ENCODE results near the gene CHRNA4. TPM values are rescaled to one million over a fixed set of nuclear protein-coding genes. Genes with fewer than 3 reads are reported as not detected.

CHRNA4 gene
- total RNA-seq, 1 donor from 2014 or later: not detected

GRCh38 chr20:63355781-63356295, 5.3 kb downstream of the CHRNA4 start:
- Mint-ChIP-seq H3K4me1 (ENCODE audit: unreplicated experiment) (no peaks in the 10 kb centered on the region), H3K36me3 (ENCODE audit: unreplicated experiment) (no peaks in the 10 kb centered on the region), H3K27ac (ENCODE audit: unreplicated experiment) (no peak overlapping the region), H3K9me3 (ENCODE audit: unreplicated experiment) (no peaks in the 10 kb centered on the region), H3K4me3 (ENCODE audit: unreplicated experiment) (no peak overlapping the region), H3K27me3 (ENCODE audit: unreplicated experiment) (peaks cover 4% of the 10 kb centered on the region)
- no peak for TF ChIP-seq CTCF (IDR thresholded peaks at IDR 0.05)
- DNase-seq (ENCODE audit: extremely low spot score, unreplicated experiment): no peak

GRCh38 chr20:63354636-63355350, 6.4 kb downstream of the CHRNA4 start:
- no peaks in the 10 kb centered on the region for H3K4me1 Mint-ChIP-seq (ENCODE audit: unreplicated experiment)
- no peak for TF ChIP-seq CTCF (IDR thresholded peaks at IDR 0.05)
- no peaks in the 10 kb centered on the region for H3K9me3 Mint-ChIP-seq (ENCODE audit: unreplicated experiment)
- no peak overlapping the region for H3K4me3 Mint-ChIP-seq (ENCODE audit: unreplicated experiment)
- no peaks in the 10 kb centered on the region for H3K36me3 Mint-ChIP-seq (ENCODE audit: unreplicated experiment)
- peaks cover 2% of the 10 kb centered on the region for H3K27me3 Mint-ChIP-seq (ENCODE audit: unreplicated experiment)
- DNase-seq (ENCODE audit: extremely low spot score, unreplicated experiment): no peak
- no peak overlapping the region for H3K27ac Mint-ChIP-seq (ENCODE audit: unreplicated experiment)

GRCh38 chr20:63352811-63353221, 8.3 kb downstream of the CHRNA4 start:
- Mint-ChIP-seq H3K27me3 (ENCODE audit: unreplicated experiment) (no peaks in the 10 kb centered on the region), H3K4me3 (ENCODE audit: unreplicated experiment) (no peak overlapping the region), H3K36me3 (ENCODE audit: unreplicated experiment) (no peaks in the 10 kb centered on the region), H3K4me1 (ENCODE audit: unreplicated experiment) (no peaks in the 10 kb centered on the region), H3K27ac (ENCODE audit: unreplicated experiment) (no peak overlapping the region), H3K9me3 (ENCODE audit: unreplicated experiment) (no peaks in the 10 kb centered on the region)
- TF ChIP-seq CTCF (IDR thresholded peaks at IDR 0.05): no peak
- DNase-seq (ENCODE audit: extremely low spot score, unreplicated experiment): no peak

- Mint-ChIP-seq H3K4me1 (ENCODE audit: unreplicated experiment) (no peaks in the 10 kb centered on the region), H3K4me3 (ENCODE audit: unreplicated experiment) (no peak overlapping the region), H3K27me3 (ENCODE audit: unreplicated experiment) (no peaks in the 10 kb centered on the region)
Measured at GRCh38 chr20:63351811-63352591, 9.1 kb downstream of the CHRNA4 start.

More at GRCh38 chr20:63351811-63352591, 9.1 kb downstream of the CHRNA4 start:
- DNase-seq (ENCODE audit: extremely low spot score, unreplicated experiment): no peak
- H3K9me3 Mint-ChIP-seq (ENCODE audit: unreplicated experiment): no peaks in the 10 kb centered on the region
- no peaks in the 10 kb centered on the region for H3K36me3 Mint-ChIP-seq (ENCODE audit: unreplicated experiment)
- H3K27ac Mint-ChIP-seq (ENCODE audit: unreplicated experiment): no peak overlapping the region
- no peak for TF ChIP-seq CTCF (IDR thresholded peaks at IDR 0.05)
